H1 (cell line): Measurements from ENCODE around the gene MNAT1. TPM values are rescaled to one million over a fixed set of nuclear protein-coding genes. Genes with fewer than 3 reads are reported as not detected.

Experiments
- CTCF ChIA-PET: fragments of 300-600 bp; sonication (Branson Sonifier 250); formaldehyde crosslinking; loops from one replicate; lab custom pipeline; 2021; ENCODE audit not compliant: partially characterized antibody; lab: Charles Lee
- POLR2A ChIA-PET: fragments of 300-600 bp; sonication (Branson Sonifier 250); formaldehyde crosslinking; loops from one replicate; lab custom pipeline; 2021; ENCODE audit warnings: inconsistent platforms; ENCODE audit not compliant: partially characterized antibody; lab: Charles Lee
- DNase-seq, 2 experiments: peaks; one replicate each; pipeline versions ENCODE4 v3.0.0 to v3.0.0-alpha.2; 2010 to 2022; ENCODE audit warnings: low spot score in 2 of 2, low read depth in 1 of 2, mixed read lengths in 1 of 2
- FAIRE-seq: peaks from 2 replicates; lab custom pipeline; 2011; peaks lifted over from hg19 to GRCh38; lab: Jason Lieb, UNC
- H2AFZ ChIP-seq: 2 replicates; pipeline ENCODE4 v1.8.1; 2012; ENCODE audit warnings: low read length, inconsistent platforms
- H2AK5ac ChIP-seq: 2 replicates; pipeline ENCODE4 v1.6.1; 2013; ENCODE audit warnings: low read depth, low read length
- H2BK120ac ChIP-seq: replicated peaks from 2 replicates; pipeline ENCODE3; 2013; ENCODE audit warnings: low read depth, low read length, inconsistent platforms
- H2BK12ac ChIP-seq: 2 replicates; pipeline ENCODE4 v1.6.1; 2013; ENCODE audit warnings: low read depth, low read length
- H2BK15ac ChIP-seq: 2 replicates; pipeline ENCODE4 v1.6.1; 2013; ENCODE audit warnings: low read length
- H2BK20ac ChIP-seq: 2 replicates; pipeline ENCODE4 v1.6.1; 2013; ENCODE audit warnings: low read length
- H2BK5ac ChIP-seq: 2 replicates; pipeline ENCODE4 v1.6.1; 2013; ENCODE audit warnings: low read depth, low read length
- H3K14ac ChIP-seq: 2 replicates; pipeline ENCODE4 v1.6.1; 2013; ENCODE audit warnings: inconsistent platforms; ENCODE audit not compliant: insufficient read length
- H3K18ac ChIP-seq: 2 replicates; pipeline ENCODE4 v1.6.1; 2013; ENCODE audit warnings: low read length; ENCODE audit errors: extremely low read depth
- H3K23ac ChIP-seq: 2 replicates; pipeline ENCODE4 v1.6.1; 2013; ENCODE audit warnings: inconsistent platforms; ENCODE audit not compliant: insufficient read length
- H3K23me2 ChIP-seq: 2 replicates; pipeline ENCODE4 v1.6.1; 2013; ENCODE audit warnings: low read depth, low read length
- H3K27ac ChIP-seq: 2 replicates; pipeline ENCODE4 v1.6.1; 2011; ENCODE audit warnings: low read depth, low read length, inconsistent platforms
- H3K27me3 ChIP-seq, 4 experiments: replicated peaks in 1 of 4; 1 replicate in 1 of 4; 2 replicates in 3 of 4; pipeline versions ENCODE4 v1.6.1 to v1.8.1; 2011 to 2013; ENCODE audit warnings: low read length in 3 of 4, mild to moderate bottlenecking in 3 of 4, inconsistent platforms in 2 of 4, mixed read lengths in 2 of 4, moderate library complexity in 1 of 4; ENCODE audit not compliant: control insufficient read depth in 3 of 4, insufficient read depth in 3 of 4; ENCODE audit errors: extremely low read depth in 1 of 4
- H3K36me3 ChIP-seq, 4 experiments: 2 replicates each; pipeline versions ENCODE4 v1.6.1 to v1.8.1; 2011 to 2013; ENCODE audit warnings: mild to moderate bottlenecking in 4 of 4, low read length in 3 of 4, moderate library complexity in 2 of 4, control low read depth in 1 of 4, inconsistent platforms in 1 of 4; ENCODE audit not compliant: insufficient read depth in 4 of 4, control insufficient read depth in 2 of 4
- H3K4ac ChIP-seq: replicated peaks from 2 replicates; pipeline ENCODE3; 2013; ENCODE audit warnings: low read length, low read depth, mixed read lengths, inconsistent platforms; ENCODE audit not compliant: insufficient read length
- H3K4me1 ChIP-seq, 4 experiments: replicated peaks in 1 of 4; 1 replicate in 1 of 4; 2 replicates in 3 of 4; pipeline versions ENCODE4 v1.6.1 to v1.8.1; 2011 to 2013; ENCODE audit warnings: low read length in 3 of 4, inconsistent platforms in 2 of 4, mixed read lengths in 1 of 4; ENCODE audit not compliant: insufficient read depth in 4 of 4, control insufficient read depth in 3 of 4
- H3K4me2 ChIP-seq, 2 experiments: 2 replicates each; pipeline versions ENCODE4 v1.6.1 to v1.8.1; 2011 to 2013; ENCODE audit warnings: low read depth in 2 of 2, low read length in 2 of 2, control low read depth in 1 of 2, inconsistent platforms in 1 of 2, mild to moderate bottlenecking in 1 of 2; ENCODE audit not compliant: insufficient read depth in 1 of 2
- H3K4me3 ChIP-seq, 4 experiments: fragments of 200-600, 300-600 bp in 1 of 4; sonication (generic), shearing (Covaris generic), sonication (Bioruptor Twin) in 1 of 4; 2 replicates each; pipeline versions ENCODE4 v1.5.1 to v1.8.1; 2011 to 2016; ENCODE audit warnings: low read length in 4 of 4, low read depth in 3 of 4, control low read depth in 2 of 4, inconsistent platforms in 2 of 4, mild to moderate bottlenecking in 2 of 4, mixed read lengths in 1 of 4, moderate library complexity in 1 of 4; ENCODE audit not compliant: insufficient read depth in 2 of 4; ENCODE audit errors: extremely low read depth in 1 of 4
- H3K56ac ChIP-seq: replicated peaks from 2 replicates; pipeline ENCODE3; 2013; ENCODE audit warnings: low read depth, mild to moderate bottlenecking, mixed read lengths, low read length, inconsistent platforms; ENCODE audit not compliant: insufficient read length
- H3K79me1 ChIP-seq: 2 replicates; pipeline ENCODE4 v1.6.1; 2013; ENCODE audit warnings: low read depth, low read length, control low read depth
- H3K79me2 ChIP-seq, 2 experiments: 2 replicates each; pipeline versions ENCODE4 v1.6.1 to v1.8.1; 2012 to 2013; ENCODE audit warnings: low read length in 2 of 2, mild to moderate bottlenecking in 2 of 2, inconsistent platforms in 1 of 2; ENCODE audit not compliant: insufficient read depth in 2 of 2, control insufficient read depth in 1 of 2
- H3K9ac ChIP-seq, 4 experiments: replicated peaks in 1 of 4; 1 replicate in 1 of 4; 2 replicates in 3 of 4; pipeline versions ENCODE4 v1.6.1 to v1.8.1; 2011 to 2013; ENCODE audit warnings: low read depth in 3 of 4, low read length in 3 of 4, control low read depth in 2 of 4, mild to moderate bottlenecking in 2 of 4, moderate library complexity in 2 of 4, inconsistent platforms in 1 of 4; ENCODE audit errors: extremely low read depth in 1 of 4
- H3K9me3 ChIP-seq, 2 experiments: 2 replicates each; pipeline versions ENCODE4 v1.6.1 to v1.8.1; 2012 to 2013; ENCODE audit warnings: mild to moderate bottlenecking in 2 of 2, moderate library complexity in 2 of 2, control low read depth in 1 of 2, inconsistent platforms in 1 of 2, low read depth in 1 of 2, low read length in 1 of 2, mixed read lengths in 1 of 2; ENCODE audit not compliant: insufficient read depth in 2 of 2
- H4K20me1 ChIP-seq, 2 experiments: replicated peaks in 1 of 2; 2 replicates each; pipeline versions ENCODE3 to v1.8.1; 2011 to 2013; ENCODE audit warnings: inconsistent platforms in 2 of 2, low read length in 2 of 2, mild to moderate bottlenecking in 1 of 2; ENCODE audit not compliant: insufficient read depth in 2 of 2, control insufficient read depth in 1 of 2
- H4K5ac ChIP-seq: 2 replicates; pipeline ENCODE4 v1.6.1; 2013; ENCODE audit warnings: low read length, low read depth, mixed read lengths, inconsistent platforms; ENCODE audit not compliant: insufficient read length
- H4K8ac ChIP-seq: 2 replicates; pipeline ENCODE4 v1.8.0; 2013; ENCODE audit warnings: mild to moderate bottlenecking, moderate library complexity, low read length, inconsistent platforms; ENCODE audit not compliant: insufficient read depth; ENCODE audit errors: extremely low read depth
- H4K91ac ChIP-seq: replicated peaks from 2 replicates; pipeline ENCODE3; 2013; ENCODE audit warnings: low read length, mixed read lengths, inconsistent platforms; ENCODE audit not compliant: insufficient read length
- BCL11A ChIP-seq, 2 experiments: IDR thresholded peaks; one replicate each; pipeline ENCODE4 v1.6.1; 2011; ENCODE audit warnings: low read depth in 2 of 2, low read length in 2 of 2, mild to moderate bottlenecking in 2 of 2
- CTCF ChIP-seq, 3 experiments: IDR thresholded peaks; 1 replicate in 2 of 3; 2 replicates in 1 of 3; pipeline versions ENCODE4 v1.5.1 to v1.6.1; 2011; ENCODE audit warnings: low read length in 3 of 3, mild to moderate bottlenecking in 3 of 3, inconsistent platforms in 2 of 3, low read depth in 1 of 3, moderate library complexity in 1 of 3; ENCODE audit not compliant: insufficient read depth in 1 of 3; ENCODE audit errors: control extremely low read depth in 1 of 3
- EGR1 ChIP-seq: IDR thresholded peaks from 2 replicates; pipeline ENCODE4 v1.6.1; 2011; ENCODE audit warnings: low read depth, low read length, borderline replicate concordance
- FOSL1 ChIP-seq: IDR thresholded peaks from 2 replicates; pipeline ENCODE4 v1.6.1; 2011; ENCODE audit warnings: mild to moderate bottlenecking, low read depth, low read length, moderate library complexity; ENCODE audit not compliant: insufficient read depth
- KDM5A ChIP-seq: fragments of 200-600 bp; IDR thresholded peaks from 2 replicates; pipeline ENCODE4 v1.7.1; 2012; ENCODE audit warnings: mild to moderate bottlenecking, low read length, inconsistent platforms, mixed read lengths
- NANOG ChIP-seq: IDR thresholded peaks from 2 replicates; pipeline ENCODE4 v1.6.1; 2011; ENCODE audit warnings: low read length, low read depth, mild to moderate bottlenecking, inconsistent platforms; ENCODE audit not compliant: insufficient read depth, poor library complexity, severe bottlenecking
- RFX5 ChIP-seq: IDR thresholded peaks from 2 replicates; pipeline ENCODE4 v1.6.1; 2011; ENCODE audit warnings: low read depth, low read length, improper control_type of control experiment, borderline replicate concordance
- RXRA ChIP-seq: IDR thresholded peaks from 2 replicates; pipeline ENCODE4 v1.6.1; 2011; ENCODE audit warnings: low read depth, mild to moderate bottlenecking, low read length, moderate library complexity; ENCODE audit not compliant: insufficient read depth
- SIRT6 ChIP-seq: IDR thresholded peaks from one replicate; pipeline ENCODE4 v1.7.1; 2012; ENCODE audit warnings: low read length, inconsistent platforms
- USF2 ChIP-seq: IDR thresholded peaks from 2 replicates; pipeline ENCODE4 v1.6.1; 2011; ENCODE audit warnings: low read length, improper control_type of control experiment
- YY1 ChIP-seq: IDR thresholded peaks from 2 replicates; pipeline ENCODE4 v1.6.1; 2011; ENCODE audit warnings: low read depth, mild to moderate bottlenecking, low read length
- WGBS, 2 experiments: shearing (Covaris generic) in 1 of 2; methylation state at CpG; one replicate each; pipeline versions ENCODE4 v1.1.6 to v1.1.7; 2013 to 2015; ENCODE audit warnings: low lambda C conversion rate in 2 of 2, mixed read lengths in 2 of 2, inconsistent platforms in 1 of 2, low coverage in 1 of 2, missing lambda C conversion rate in 1 of 2; ENCODE audit not compliant: insufficient replicate concordance in 2 of 2, insufficient coverage in 1 of 2, insufficient read length in 1 of 2; ENCODE audit errors: extremely low coverage in 1 of 2, missing lambda C conversion rate in 1 of 2; 5-methylcytosine and 5-hydroxymethylcytosine counted together
- polyA plus RNA-seq, 7 experiments: library from polyadenylated mRNA; depleted of rRNA in 3 of 7; stranded (reverse) in 5 of 7; unstranded in 2 of 7; fragments of >200 nt in 5 of 7; fragments of 200-250 nt in 2 of 7; gene quantifications; 1 replicate in 5 of 7; 2 replicates in 1 of 7; 4 replicates in 1 of 7; pipeline versions ENCODE4 v1.2.1 to v1.2.3, GENCODE V29; 2011 to 2013; ENCODE audit warnings: missing spikeins in 2 of 7, mixed read lengths in 2 of 7
- total RNA-seq: library from RNA; stranded (reverse); fragmentation: NEBNext Ultra II Directional; extraction: Animal tissue kit (Norgen Biotek cat#: 25700); gene quantifications from 2 replicates; pipeline ENCODE4 v1.2.1, GENCODE V29; 2021

Gene MNAT1
- total and polyA plus RNA-seq, 2 of the 8 experiments (the other 6 are each of a cell fraction or from before 2014, with no cell fraction given), result 34.7 to 52.1 TPM

GRCh38 chr14:60768602-60769001, 34.0 kb downstream of the MNAT1 start:
- no peak overlapping the region for H2BK15ac ChIP-seq
- ChIA-PET POLR2A (no interaction called here), CTCF (no interaction called here)
- H2BK20ac ChIP-seq, result no peak overlapping the region
- H4K91ac ChIP-seq, result no peak overlapping the region
- H3K79me1 ChIP-seq, result no peaks in the 10 kb centered on the region
- no peak overlapping the region for H3K23ac ChIP-seq
- FAIRE-seq (no peak), DNase-seq (no peak)
- no peaks in the 10 kb centered on the region for H3K9me3 ChIP-seq
- no peak overlapping the region for H3K14ac ChIP-seq
- H4K8ac ChIP-seq, result no peak overlapping the region
- no peaks in the 10 kb centered on the region for H3K4me1 ChIP-seq
- no peak overlapping the region for H2BK5ac ChIP-seq
- no peak overlapping the region for H3K56ac ChIP-seq
- H3K18ac ChIP-seq, result no peak overlapping the region
- no peaks in the 10 kb centered on the region for H4K20me1 ChIP-seq
- H2AFZ ChIP-seq, result no peak overlapping the region
- no peak overlapping the region for H2AK5ac ChIP-seq
- no peak overlapping the region for H3K9ac ChIP-seq
- no peaks in the 10 kb centered on the region for H3K27me3 ChIP-seq
- no peak overlapping the region for H3K4ac ChIP-seq
- H2BK120ac ChIP-seq, result no peak overlapping the region
- H3K27ac ChIP-seq, result no peak overlapping the region
- 83% methylated on average over 2 of the region's 2 CpGs; no CpG with 5 or more reads in 1 of the 2 experiments for WGBS, 2 experiments
- no peak overlapping the region for H3K4me3 ChIP-seq
- peaks cover 0 to 66% of the 10 kb centered on the region in 2 experiments; a peak in 2 of 4 replicates for H3K79me2 ChIP-seq
- no peaks in the 10 kb centered on the region for H3K36me3 ChIP-seq
- no peak overlapping the region for H2BK12ac ChIP-seq
- H3K4me2 ChIP-seq, result no peak overlapping the region
- no peak overlapping the region for H4K5ac ChIP-seq
- no peaks in the 10 kb centered on the region for H3K23me2 ChIP-seq
- TF ChIP-seq RFX5 (no peak), KDM5A (no peak), CTCF (IDR thresholded peaks at IDR 0.05; ENCODE audit: control extremely low read depth in 1 of 3, insufficient read depth in 1 of 3, low read depth in 1 of 3, low read length in 3 of 3) (no peak), BCL11A (IDR thresholded peaks at IDR 0.05; ENCODE audit: low read depth in 2 of 2, low read length in 2 of 2) (no peak), EGR1 (no peak), NANOG (no peak), USF2 (no peak), FOSL1 (no peak), YY1 (no peak), SIRT6 (no peak), RXRA (no peak)
